Neuron (in vitro differentiated cells): ENCODE data around the gene HPCAL1.
"Not testable (repeated sequence)": the region's sequence is repeated elsewhere in the genome, so short reads cannot be mapped to it uniquely, and the experiment has no call there.

Source experiments
- H2AFZ ChIP-seq: one replicate; pipeline ENCODE4 v1.6.1; 2013; ENCODE audit warnings: low read depth, mild to moderate bottlenecking, inconsistent platforms, low read length, moderate library complexity
- H3K27me3 ChIP-seq: one replicate; pipeline ENCODE4 v1.6.1; 2013; ENCODE audit warnings: low read length; ENCODE audit not compliant: insufficient read depth
- H3K36me3 ChIP-seq: one replicate; pipeline ENCODE4 v1.6.1; 2013; ENCODE audit warnings: low read length; ENCODE audit not compliant: insufficient read depth
- H3K4me1 ChIP-seq: one replicate; pipeline ENCODE4 v1.6.1; 2013; ENCODE audit warnings: low read length; ENCODE audit not compliant: insufficient read depth
- H3K4me3 ChIP-seq: 2 replicates; pipeline ENCODE4 v1.5.1; 2013; ENCODE audit warnings: mild to moderate bottlenecking, low read length, moderate library complexity
- H3K9me3 ChIP-seq: one replicate; pipeline ENCODE4 v1.6.1; 2013; ENCODE audit warnings: low read length

HPCAL1 gene

GRCh38 chr2:10284108-10284870 lies 18.4 kb upstream of the HPCAL1 start:
- Histone ChIP-seq H3K36me3 (no peaks in the 10 kb centered on the region), H2AFZ (no peak overlapping the region), H3K4me3 (no peak overlapping the region), H3K27me3 (no peaks in the 10 kb centered on the region), H3K9me3 (no peaks in the 10 kb centered on the region), H3K4me1 (peaks cover 8% of the 10 kb centered on the region)

- Histone ChIP-seq H3K36me3 (no peaks in the 10 kb centered on the region), H3K4me1 (peaks cover 8% of the 10 kb centered on the region), H3K9me3 (no peaks in the 10 kb centered on the region), H3K4me3 (no peak overlapping the region), H3K27me3 (no peaks in the 10 kb centered on the region), H2AFZ (no peak overlapping the region)
Measured at GRCh38 chr2:10285191-10285555, 17.5 kb upstream of the HPCAL1 start.

- Histone ChIP-seq H2AFZ (no peak overlapping the region), H3K36me3 (no peaks in the 10 kb centered on the region), H3K4me3 (no peak overlapping the region), H3K9me3 (no peaks in the 10 kb centered on the region), H3K4me1 (peaks cover 8% of the 10 kb centered on the region), H3K27me3 (no peaks in the 10 kb centered on the region)
Measured at GRCh38 chr2:10285556-10286198, 17.0 kb upstream of the HPCAL1 start.

- peaks cover 8% of the 10 kb centered on the region for H3K4me1 ChIP-seq
- no peaks in the 10 kb centered on the region for H3K27me3 ChIP-seq
- H3K9me3 ChIP-seq, result no peaks in the 10 kb centered on the region
- no peak overlapping the region for H2AFZ ChIP-seq
- no peak overlapping the region for H3K4me3 ChIP-seq
- no peaks in the 10 kb centered on the region for H3K36me3 ChIP-seq
Measured at GRCh38 chr2:10286216-10287037, 16.3 kb upstream of the HPCAL1 start.

- H3K36me3 ChIP-seq, result no peaks in the 10 kb centered on the region
- no peak overlapping the region for H3K4me3 ChIP-seq
- no peaks in the 10 kb centered on the region for H3K9me3 ChIP-seq
- H3K4me1 ChIP-seq, result peaks cover 8% of the 10 kb centered on the region
- no peak overlapping the region for H2AFZ ChIP-seq
- H3K27me3 ChIP-seq, result no peaks in the 10 kb centered on the region
Measured at GRCh38 chr2:10287761-10288160, 14.9 kb upstream of the HPCAL1 start.

GRCh38 chr2:10288606-10289005 lies 14.1 kb upstream of the HPCAL1 start:
- Histone ChIP-seq H3K36me3 (no peaks in the 10 kb centered on the region), H3K4me3 (no peak overlapping the region), H2AFZ (no peak overlapping the region), H3K27me3 (no peaks in the 10 kb centered on the region), H3K9me3 (peaks cover 4% of the 10 kb centered on the region), H3K4me1 (peaks cover 8% of the 10 kb centered on the region)

- H3K36me3 ChIP-seq, result no peaks in the 10 kb centered on the region
- H3K27me3 ChIP-seq, result no peaks in the 10 kb centered on the region
- no peak overlapping the region for H2AFZ ChIP-seq
- H3K4me1 ChIP-seq, result peaks cover 8% of the 10 kb centered on the region
- no peak overlapping the region for H3K4me3 ChIP-seq
- peaks cover 5% of the 10 kb centered on the region for H3K9me3 ChIP-seq
Measured at GRCh38 chr2:10289352-10289751, 13.4 kb upstream of the HPCAL1 start.

GRCh38 chr2:10289891-10290290 lies 12.8 kb upstream of the HPCAL1 start:
- Histone ChIP-seq H3K36me3 (no peaks in the 10 kb centered on the region), H3K4me3 (no peak overlapping the region), H3K4me1 (peaks cover 8% of the 10 kb centered on the region), H3K9me3 (peaks cover 7% of the 10 kb centered on the region), H2AFZ (no peak overlapping the region), H3K27me3 (no peaks in the 10 kb centered on the region)

GRCh38 chr2:10291376-10291775 lies 11.3 kb upstream of the HPCAL1 start:
- H3K36me3 ChIP-seq, H3K9me3 ChIP-seq, H3K4me3 ChIP-seq, H3K4me1 ChIP-seq, H3K27me3 ChIP-seq, H2AFZ ChIP-seq: not testable (repeated sequence)

- Histone ChIP-seq H3K4me1 (no peaks in the 10 kb centered on the region), H3K36me3 (no peaks in the 10 kb centered on the region), H2AFZ (no peak overlapping the region), H3K9me3 (peaks cover 7% of the 10 kb centered on the region), H3K4me3 (no peak overlapping the region), H3K27me3 (no peaks in the 10 kb centered on the region)
Measured at GRCh38 chr2:10292033-10292432, 10.7 kb upstream of the HPCAL1 start.

- no peak overlapping the region for H3K4me3 ChIP-seq
- no peaks in the 10 kb centered on the region for H3K36me3 ChIP-seq
- no peaks in the 10 kb centered on the region for H3K27me3 ChIP-seq
- H2AFZ ChIP-seq, result no peak overlapping the region
- H3K9me3 ChIP-seq, result peaks cover 7% of the 10 kb centered on the region
- H3K4me1 ChIP-seq, result no peaks in the 10 kb centered on the region
Measured at GRCh38 chr2:10293603-10294002, 9.1 kb upstream of the HPCAL1 start.

GRCh38 chr2:10294077-10294476 lies 8.6 kb upstream of the HPCAL1 start:
- Histone ChIP-seq H3K27me3 (no peaks in the 10 kb centered on the region), H2AFZ (no peak overlapping the region), H3K4me1 (no peaks in the 10 kb centered on the region), H3K36me3 (no peaks in the 10 kb centered on the region), H3K9me3 (peaks cover 7% of the 10 kb centered on the region), H3K4me3 (no peak overlapping the region)

- H3K27me3 ChIP-seq, H3K4me3 ChIP-seq, H3K9me3 ChIP-seq, H3K4me1 ChIP-seq, H3K36me3 ChIP-seq, H2AFZ ChIP-seq: not testable (repeated sequence)
Measured at GRCh38 chr2:10295649-10296048, 7.1 kb upstream of the HPCAL1 start.
